ENCODE data around the gene USP54. TPM values are rescaled to one million over a fixed set of nuclear protein-coding genes. Genes with fewer than 3 reads are reported as not detected.
A peak's percentile ranks its signal among the peaks of the same experiment; 100 is the strongest.

Gene USP54
- total and polyA plus RNA-seq, 2 experiments from 2014 or later: 15.1 to 27.4 TPM

GRCh38 chr10:73593110-73593509 lies 2.0 kb upstream of the USP54 start:
- H3K4me2 ChIP-seq: no peak overlapping the region
- peaks cover 32% of the 10 kb centered on the region for H3K4me1 ChIP-seq (ENCODE audit: insufficient read depth)
- H3K27ac Mint-ChIP-seq: peak overlapping the region; percentile 97
- no peak overlapping the region for H3K4me3 ChIP-seq
- TF ChIP-seq ZNF462 (CRISPR knock-in tag; IDR thresholded peaks at IDR 0.05) (no peak), CREB1 (CRISPR knock-in tag; IDR thresholded peaks at IDR 0.05; ENCODE audit: low read depth) (no peak)
- no peaks in the 10 kb centered on the region for H4K20me1 ChIP-seq (replicated peaks; ENCODE audit: insufficient read depth)
- ATAC-seq (no peak), DNase-seq (ENCODE audit: low spot score) (no peak)
- peaks cover 42% of the 10 kb centered on the region for H3K4me1 Mint-ChIP-seq
- no peaks in the 10 kb centered on the region for H3K27me3 Mint-ChIP-seq (ENCODE audit: insufficient read depth, low read depth, poor library complexity)
- H3K36me3 ChIP-seq (ENCODE audit: insufficient read depth): no peaks in the 10 kb centered on the region
- no peaks in the 10 kb centered on the region for H3K27me3 ChIP-seq (ENCODE audit: insufficient read depth)
- H2AFZ ChIP-seq: no peak overlapping the region
- no peaks in the 10 kb centered on the region for H3K36me3 Mint-ChIP-seq (ENCODE audit: low read depth)
- no peaks in the 10 kb centered on the region for H3K9me3 Mint-ChIP-seq
- peaks cover 20% of the 10 kb centered on the region for H3K79me2 ChIP-seq (replicated peaks; ENCODE audit: insufficient read depth)
- H3K9me2 ChIP-seq (ENCODE audit: insufficient read depth): no peaks in the 10 kb centered on the region
- no peak overlapping the region for H3K4me3 Mint-ChIP-seq
- no peaks in the 10 kb centered on the region; the same call in 1 of the 2 replicates for H3F3A ChIP-seq (replicated peaks; ENCODE audit: low read depth)
- peak overlapping the region; percentile 95 for H3K27ac ChIP-seq (ENCODE audit: low read depth)

GRCh38 chr10:73591935-73592699 lies 975 bp upstream of the USP54 start:
- Mint-ChIP-seq H3K4me3 (peak overlapping the region; percentile 67), H3K27me3 (ENCODE audit: insufficient read depth, low read depth, poor library complexity) (no peaks in the 10 kb centered on the region), H3K4me1 (peaks cover 42% of the 10 kb centered on the region), H3K36me3 (ENCODE audit: low read depth) (no peaks in the 10 kb centered on the region), H3K9me3 (no peaks in the 10 kb centered on the region), H3K27ac (peak overlapping the region; percentile 97)
- DNase-seq (ENCODE audit: low spot score) (peak; percentile 94), ATAC-seq (peak; percentile 94)
- no peaks in the 10 kb centered on the region for H3K36me3 ChIP-seq (ENCODE audit: insufficient read depth)
- peak overlapping the region; percentile 95 for H3K27ac ChIP-seq (ENCODE audit: low read depth)
- peaks cover 20% of the 10 kb centered on the region for H3K79me2 ChIP-seq (replicated peaks; ENCODE audit: insufficient read depth)
- H3F3A ChIP-seq (replicated peaks; ENCODE audit: low read depth): no peaks in the 10 kb centered on the region; the same call in 1 of the 2 replicates
- peak; percentile 23; the same call in 1 of the 2 replicates for TF ChIP-seq CREB1 (CRISPR knock-in tag; IDR thresholded peaks at IDR 0.05; ENCODE audit: low read depth)
- TF ChIP-seq, protein P1, sequence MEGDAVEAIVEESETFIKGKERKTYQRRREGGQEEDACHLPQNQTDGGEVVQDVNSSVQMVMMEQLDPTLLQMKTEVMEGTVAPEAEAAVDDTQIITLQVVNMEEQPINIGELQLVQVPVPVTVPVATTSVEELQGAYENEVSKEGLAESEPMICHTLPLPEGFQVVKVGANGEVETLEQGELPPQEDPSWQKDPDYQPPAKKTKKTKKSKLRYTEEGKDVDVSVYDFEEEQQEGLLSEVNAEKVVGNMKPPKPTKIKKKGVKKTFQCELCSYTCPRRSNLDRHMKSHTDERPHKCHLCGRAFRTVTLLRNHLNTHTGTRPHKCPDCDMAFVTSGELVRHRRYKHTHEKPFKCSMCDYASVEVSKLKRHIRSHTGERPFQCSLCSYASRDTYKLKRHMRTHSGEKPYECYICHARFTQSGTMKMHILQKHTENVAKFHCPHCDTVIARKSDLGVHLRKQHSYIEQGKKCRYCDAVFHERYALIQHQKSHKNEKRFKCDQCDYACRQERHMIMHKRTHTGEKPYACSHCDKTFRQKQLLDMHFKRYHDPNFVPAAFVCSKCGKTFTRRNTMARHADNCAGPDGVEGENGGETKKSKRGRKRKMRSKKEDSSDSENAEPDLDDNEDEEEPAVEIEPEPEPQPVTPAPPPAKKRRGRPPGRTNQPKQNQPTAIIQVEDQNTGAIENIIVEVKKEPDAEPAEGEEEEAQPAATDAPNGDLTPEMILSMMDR (conservative IDR thresholded peaks at IDR 0.05; ENCODE audit: low read depth in 2 of 2): peak in 1 of 2 experiments; percentile 35; a peak in 1 of 4 replicates
- no peak for TF ChIP-seq JUNB (IDR thresholded peaks at IDR 0.05; ENCODE audit: unreplicated experiment)
- peak; percentile 47; the same call in 1 of the 2 replicates for TF ChIP-seq POLR2AphosphoS5 (IDR thresholded peaks at IDR 0.05; ENCODE audit: low read depth)
- TF ChIP-seq, protein P2, sequence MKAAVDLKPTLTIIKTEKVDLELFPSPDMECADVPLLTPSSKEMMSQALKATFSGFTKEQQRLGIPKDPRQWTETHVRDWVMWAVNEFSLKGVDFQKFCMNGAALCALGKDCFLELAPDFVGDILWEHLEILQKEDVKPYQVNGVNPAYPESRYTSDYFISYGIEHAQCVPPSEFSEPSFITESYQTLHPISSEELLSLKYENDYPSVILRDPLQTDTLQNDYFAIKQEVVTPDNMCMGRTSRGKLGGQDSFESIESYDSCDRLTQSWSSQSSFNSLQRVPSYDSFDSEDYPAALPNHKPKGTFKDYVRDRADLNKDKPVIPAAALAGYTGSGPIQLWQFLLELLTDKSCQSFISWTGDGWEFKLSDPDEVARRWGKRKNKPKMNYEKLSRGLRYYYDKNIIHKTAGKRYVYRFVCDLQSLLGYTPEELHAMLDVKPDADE (IDR thresholded peaks at IDR 0.05): no peak
- no peak for TF ChIP-seq STAT1 (IDR thresholded peaks at IDR 0.05; ENCODE audit: unreplicated experiment)
- no peak for TF ChIP-seq NANOG (IDR thresholded peaks at IDR 0.05; ENCODE audit: borderline replicate concordance)
- no peaks in the 10 kb centered on the region for H3K9me2 ChIP-seq (ENCODE audit: insufficient read depth)
- H3K27me3 ChIP-seq (ENCODE audit: insufficient read depth): no peaks in the 10 kb centered on the region
- H3K4me2 ChIP-seq: peak overlapping the region; percentile 58
- H4K20me1 ChIP-seq (replicated peaks; ENCODE audit: insufficient read depth): no peaks in the 10 kb centered on the region
- H3K4me1 ChIP-seq (ENCODE audit: insufficient read depth): peaks cover 32% of the 10 kb centered on the region
- H2AFZ ChIP-seq: no peak overlapping the region
- H3K4me3 ChIP-seq: peak overlapping the region; percentile 34

All from GM23338 (cell line).